Stimulated activated memory B cell treated with anti-CD40 and anti-IgM and Interleukin-4, amounts not matched to agents 10 μg/mL and 1 μg/mL and 100 μg/mL, for 72 hours (primary cell): ENCODE data around the gene RAB27A.
A peak's percentile ranks its signal among the peaks of the same experiment; 100 is the strongest.
"Not testable (repeated sequence)": the region's sequence is repeated elsewhere in the genome, so short reads cannot be mapped to it uniquely, and the experiment has no call there.

Experiments
- ATAC-seq: fragments of 150-1000 bp; cut with Tn5 transposase; 2 replicates; pipeline ENCODE4 v1.10.0; 2021
- H3K27ac Mint-ChIP-seq: one replicate; pipeline ENCODE4 v1.8.0; 2022; ENCODE audit warnings: mild to moderate bottlenecking, mixed read lengths
- H3K27me3 Mint-ChIP-seq: one replicate; pipeline ENCODE4 v1.8.0; 2022; ENCODE audit warnings: mixed read lengths
- H3K36me3 Mint-ChIP-seq: one replicate; pipeline ENCODE4 v1.8.0; 2022; ENCODE audit warnings: mixed read lengths
- H3K4me1 Mint-ChIP-seq: one replicate; pipeline ENCODE4 v1.8.0; 2022; ENCODE audit warnings: mixed read lengths
- H3K4me3 Mint-ChIP-seq: one replicate; pipeline ENCODE4 v1.8.0; 2022; ENCODE audit warnings: mild to moderate bottlenecking, moderate library complexity, mixed read lengths
- H3K9me3 Mint-ChIP-seq: one replicate; pipeline ENCODE4 v1.8.0; 2022; ENCODE audit warnings: mixed read lengths

The RAB27A gene

GRCh38 chr15:55289746-55290527 lies at the start of gene RAB27A:
Gene RAB27A (minus strand): TSS chr15:55289813. CDS start chr15:55234934, 54,879 bp downstream.
- Mint-ChIP-seq H3K4me1 (peaks cover 38% of the 10 kb centered on the region), H3K4me3 (peak within 1 kb of the TSS; percentile 87), H3K36me3 (no peaks in the 10 kb centered on the region), H3K27ac (peak within 1 kb of the TSS; percentile 72), H3K9me3 (no peaks in the 10 kb centered on the region), H3K27me3 (no peaks in the 10 kb centered on the region)
- ATAC-seq: peak; percentile 86

- Mint-ChIP-seq H3K36me3 (peaks cover 22% of the 10 kb centered on the region), H3K4me1 (no peaks in the 10 kb centered on the region), H3K27me3 (no peaks in the 10 kb centered on the region), H3K9me3 (no peaks in the 10 kb centered on the region), H3K27ac (no peak overlapping the region), H3K4me3 (no peak overlapping the region)
- ATAC-seq: no peak
Measured at GRCh38 chr15:55337160-55337559, 47.5 kb upstream of the RAB27A start.

GRCh38 chr15:55334997-55335396 lies 45.4 kb upstream of the RAB27A start:
- ATAC-seq: no peak
- Mint-ChIP-seq H3K27me3 (no peaks in the 10 kb centered on the region), H3K27ac (no peak overlapping the region), H3K9me3 (no peaks in the 10 kb centered on the region), H3K4me1 (no peaks in the 10 kb centered on the region), H3K4me3 (no peak overlapping the region), H3K36me3 (peaks cover 37% of the 10 kb centered on the region)

- ATAC-seq: no peak
- H3K9me3 Mint-ChIP-seq: no peaks in the 10 kb centered on the region
- H3K4me3 Mint-ChIP-seq: no peak overlapping the region
- no peaks in the 10 kb centered on the region for H3K27me3 Mint-ChIP-seq
- H3K4me1 Mint-ChIP-seq: no peaks in the 10 kb centered on the region
- H3K27ac Mint-ChIP-seq: no peak overlapping the region
- H3K36me3 Mint-ChIP-seq: peaks cover 41% of the 10 kb centered on the region
Measured at GRCh38 chr15:55334371-55334770, 44.8 kb upstream of the RAB27A start.

- ATAC-seq: no peak
- Mint-ChIP-seq H3K4me3 (no peak overlapping the region), H3K36me3 (peaks cover 34% of the 10 kb centered on the region), H3K9me3 (no peaks in the 10 kb centered on the region), H3K4me1 (peaks cover 22% of the 10 kb centered on the region), H3K27me3 (no peaks in the 10 kb centered on the region), H3K27ac (no peak overlapping the region)
Measured at GRCh38 chr15:55327387-55327786, 37.8 kb upstream of the RAB27A start.

GRCh38 chr15:55322467-55322866 lies 32.9 kb upstream of the RAB27A start:
- H3K4me1 Mint-ChIP-seq: peaks cover 45% of the 10 kb centered on the region
- no peaks in the 10 kb centered on the region for H3K27me3 Mint-ChIP-seq
- H3K36me3 Mint-ChIP-seq: peaks cover 16% of the 10 kb centered on the region
- no peak for ATAC-seq
- H3K27ac Mint-ChIP-seq: peak overlapping the region; percentile 13
- H3K4me3 Mint-ChIP-seq: no peak overlapping the region
- H3K9me3 Mint-ChIP-seq: no peaks in the 10 kb centered on the region

GRCh38 chr15:55320963-55321362 lies 31.4 kb upstream of the RAB27A start:
- Mint-ChIP-seq H3K9me3 (no peaks in the 10 kb centered on the region), H3K36me3 (peaks cover 22% of the 10 kb centered on the region), H3K27me3 (no peaks in the 10 kb centered on the region), H3K4me3 (no peak overlapping the region), H3K27ac (no peak overlapping the region), H3K4me1 (peaks cover 59% of the 10 kb centered on the region)
- no peak for ATAC-seq

GRCh38 chr15:55320238-55320550 lies 30.6 kb upstream of the RAB27A start:
- ATAC-seq: no peak
- Mint-ChIP-seq H3K27ac (no peak overlapping the region), H3K9me3 (no peaks in the 10 kb centered on the region), H3K36me3 (peaks cover 22% of the 10 kb centered on the region), H3K4me1 (peaks cover 64% of the 10 kb centered on the region), H3K4me3 (peak overlapping the region; percentile 54), H3K27me3 (no peaks in the 10 kb centered on the region)

- Mint-ChIP-seq H3K36me3 (peaks cover 21% of the 10 kb centered on the region), H3K27me3 (no peaks in the 10 kb centered on the region), H3K27ac (peak overlapping the region; percentile 100), H3K4me3 (peak overlapping the region; percentile 95), H3K9me3 (no peaks in the 10 kb centered on the region), H3K4me1 (peaks cover 69% of the 10 kb centered on the region)
- ATAC-seq: no peak
Measured at GRCh38 chr15:55319537-55320237, 30.1 kb upstream of the RAB27A start.

- no peaks in the 10 kb centered on the region for H3K27me3 Mint-ChIP-seq
- H3K4me3 Mint-ChIP-seq: peak within 1 kb of the TSS; percentile 95
- peaks cover 64% of the 10 kb centered on the region for H3K4me1 Mint-ChIP-seq
- H3K27ac Mint-ChIP-seq: peak within 1 kb of the TSS; percentile 100
- no peaks in the 10 kb centered on the region for H3K9me3 Mint-ChIP-seq
- peak; percentile 96 for ATAC-seq
- H3K36me3 Mint-ChIP-seq: peaks cover 15% of the 10 kb centered on the region
Measured at GRCh38 chr15:55318588-55319494, 29.2 kb upstream of the RAB27A start, which contains the start of the genes PIGB and PIGBOS1. Gene PIGB (plus strand): TSS chr15:55319222. CDS start chr15:55319251, 29 bp downstream. Gene PIGBOS1 (minus strand): TSS chr15:55319123. CDS start chr15:55317792, 1,331 bp downstream.

GRCh38 chr15:55302801-55303200 lies 13.2 kb upstream of the RAB27A start:
- not testable (repeated sequence) for H3K27ac Mint-ChIP-seq, H3K27me3 Mint-ChIP-seq, ATAC-seq, H3K9me3 Mint-ChIP-seq, H3K4me1 Mint-ChIP-seq, H3K4me3 Mint-ChIP-seq
- H3K36me3 Mint-ChIP-seq: peaks cover 26% of the 10 kb centered on the region

- no peaks in the 10 kb centered on the region for H3K36me3 Mint-ChIP-seq
- H3K27me3 Mint-ChIP-seq: no peaks in the 10 kb centered on the region
- no peaks in the 10 kb centered on the region for H3K4me1 Mint-ChIP-seq
- H3K9me3 Mint-ChIP-seq: no peaks in the 10 kb centered on the region
- no peak overlapping the region for H3K27ac Mint-ChIP-seq
- H3K4me3 Mint-ChIP-seq: no peak overlapping the region
- ATAC-seq: no peak
Measured at GRCh38 chr15:55297315-55297714, 7.7 kb upstream of the RAB27A start.

GRCh38 chr15:55290528-55291057 lies 980 bp upstream of the RAB27A start:
- H3K27ac Mint-ChIP-seq: peak overlapping the region; percentile 72
- H3K27me3 Mint-ChIP-seq: no peaks in the 10 kb centered on the region
- H3K9me3 Mint-ChIP-seq: no peaks in the 10 kb centered on the region
- H3K36me3 Mint-ChIP-seq: no peaks in the 10 kb centered on the region
- H3K4me1 Mint-ChIP-seq: peaks cover 31% of the 10 kb centered on the region
- H3K4me3 Mint-ChIP-seq: peak overlapping the region; percentile 87
- peak; percentile 93 for ATAC-seq

- H3K27me3 Mint-ChIP-seq: no peaks in the 10 kb centered on the region
- no peaks in the 10 kb centered on the region for H3K9me3 Mint-ChIP-seq
- peak; percentile 67 for ATAC-seq
- H3K4me1 Mint-ChIP-seq: peaks cover 45% of the 10 kb centered on the region
- peak overlapping the region; percentile 87 for H3K4me3 Mint-ChIP-seq
- H3K36me3 Mint-ChIP-seq: no peaks in the 10 kb centered on the region
- peak overlapping the region; percentile 72 for H3K27ac Mint-ChIP-seq
Measured at GRCh38 chr15:55289011-55289745, 435 bp downstream of the RAB27A start.
